ENCODE data around the gene TGFBR3.

GRCh38 chr1:91707114-91707889 is 178.6 kb downstream of the TGFBR3 start:
- no peak for TF ChIP-seq EZH2 (IDR thresholded peaks at IDR 0.05; ENCODE audit: insufficient read depth, poor library complexity, severe bottlenecking)
- TF ChIP-seq EZH2phosphoT487 (IDR thresholded peaks at IDR 0.05; ENCODE audit: insufficient read depth, low read depth), result no peak

Measured in GM23248 (cell line).